Endothelial cell of umbilical vein (primary cell): ENCODE measurements around the gene CARHSP1. TPM values are rescaled to one million over a fixed set of nuclear protein-coding genes. Genes with fewer than 3 reads are reported as not detected.

ENCODE experiments used
- polyA plus RNA-seq, 4 experiments: library from polyadenylated mRNA; depleted of rRNA in 3 of 4; stranded (reverse) in 3 of 4; unstranded in 1 of 4; fragments of >200 nt; gene quantifications; 2 replicates each; pipeline versions ENCODE4 v1.2.1 to v1.2.3, GENCODE V29; 2011 to 2012; ENCODE audit warnings: missing spikeins in 1 of 4
- total RNA-seq: library from RNA; stranded (reverse); gene quantifications from 2 replicates; pipeline ENCODE4 v1.2.3, GENCODE V29; 2021

The CARHSP1 gene
- total and polyA plus RNA-seq, 2 donors (not counting 3 experiments of a cell fraction or from before 2014, with no cell fraction given) = 64.9 to 72.5 TPM

Other genes starting within 250 kb of the CARHSP1 start
- gene METTL22, start 247.3 kb downstream of the CARHSP1 start, total RNA-seq = 40.3 and 42.0 TPM in 2 replicates
- 50.3 and 52.6 TPM in 2 replicates for gene METTL22, start 247.3 kb downstream of the CARHSP1 start, polyA plus RNA-seq
- 1.3 and 1.6 TPM in 2 replicates for gene ABAT, start 194.4 kb downstream of the CARHSP1 start, total RNA-seq
- 1.4 and 1.5 TPM in 2 replicates for gene ABAT, start 194.4 kb downstream of the CARHSP1 start, polyA plus RNA-seq
- gene TMEM186, start 71.4 kb downstream of the CARHSP1 start, total RNA-seq = 8.3 and 9.6 TPM in 2 replicates
- 6.4 and 8.0 TPM in 2 replicates for gene TMEM186, start 71.4 kb downstream of the CARHSP1 start, polyA plus RNA-seq
- 61.3 and 62.8 TPM in 2 replicates for gene PMM2, start 71.2 kb downstream of the CARHSP1 start, total RNA-seq
- gene PMM2, start 71.2 kb downstream of the CARHSP1 start, polyA plus RNA-seq = 27.5 and 29.0 TPM in 2 replicates
- not detected in 2 replicates for gene LITAFD, start 13.3 kb upstream of the CARHSP1 start, total RNA-seq
- gene LITAFD, start 13.3 kb upstream of the CARHSP1 start, polyA plus RNA-seq = not detected in 2 replicates
- 130 and 138 TPM in 2 replicates for gene USP7, start 94.9 kb upstream of the CARHSP1 start, total RNA-seq
- gene USP7, start 94.9 kb upstream of the CARHSP1 start, polyA plus RNA-seq = 12.3 and 17.7 TPM in 2 replicates
- gene HAPSTR1, start 222.6 kb upstream of the CARHSP1 start, total RNA-seq = 60.1 and 63.7 TPM in 2 replicates
- 11.6 and 15.7 TPM in 2 replicates for gene HAPSTR1, start 222.6 kb upstream of the CARHSP1 start, polyA plus RNA-seq